PC-3 (cell line): ENCODE data around the gene PRRT1B. TPM values are rescaled to one million over a fixed set of nuclear protein-coding genes. Genes with fewer than 3 reads are reported as not detected.

Experiments used
- ATAC-seq: fragments of 200-7000 bp; cut with Tn5 transposase; 2 replicates; pipeline ENCODE4 v1.9.1; 2020; ENCODE audit warnings: mild to moderate bottlenecking, moderate library complexity
- BruUV-seq: library from RNA; stranded (reverse); fragments of 400-500 nt; replicated peaks from 2 replicates; lab custom pipeline; 2021; lab: Mats Ljungman, UMichigan
- CTCF ChIA-PET: fragments of 300-600 bp; sonication (Branson Sonifier 250); formaldehyde crosslinking; loops from one replicate; lab custom pipeline; 2022; ENCODE audit warnings: antibody characterized with exemption; lab: Charles Lee
- POLR2A ChIA-PET: fragments of 300-600 bp; sonication (Branson Sonifier 250); formaldehyde crosslinking; loops from one replicate; lab custom pipeline; 2022; ENCODE audit warnings: antibody characterized with exemption; ENCODE audit not compliant: unreplicated experiment; lab: Charles Lee
- DNase-seq: peaks from one replicate; pipeline ENCODE4 v3.0.0-alpha.2; 2015
- H2AFZ ChIP-seq: fragments of 300-600 bp; sonication (generic); 2 replicates; pipeline ENCODE4 v1.6.0; 2016; ENCODE audit warnings: antibody characterized with exemption, low read length
- H3F3A ChIP-seq: fragments of 300-600 bp; sonication (generic); one replicate; pipeline ENCODE4 v1.6.0; 2017; ENCODE audit warnings: antibody characterized with exemption, low read length, control low read depth, mild to moderate bottlenecking; ENCODE audit not compliant: unreplicated experiment
- H3K27ac ChIP-seq: fragments of 300-600 bp; sonication (generic); 2 replicates; pipeline ENCODE4 v1.5.1; 2016; ENCODE audit warnings: mild to moderate bottlenecking, low read length
- H3K27me3 ChIP-seq: fragments of 300-600 bp; sonication (generic); 2 replicates; pipeline ENCODE4 v1.6.1; 2016; ENCODE audit warnings: low read length, mixed read lengths
- H3K36me3 ChIP-seq: fragments of 300-600 bp; sonication (generic); 2 replicates; pipeline ENCODE4 v1.6.1; 2016; ENCODE audit warnings: low read depth, mixed run types, low read length, mixed read lengths
- H3K4me1 ChIP-seq: fragments of 300-600 bp; sonication (generic); 2 replicates; pipeline ENCODE4 v1.5.1; 2016; ENCODE audit warnings: low read length; ENCODE audit not compliant: insufficient read depth
- H3K4me2 ChIP-seq: fragments of 300-600 bp; sonication (generic); 2 replicates; pipeline ENCODE4 v1.6.0; 2016; ENCODE audit warnings: low read length
- H3K4me3 ChIP-seq: fragments of 300-600 bp; sonication (generic); 2 replicates; pipeline ENCODE4 v1.5.1; 2016; ENCODE audit warnings: mild to moderate bottlenecking, low read length, mixed read lengths
- H3K79me2 ChIP-seq: fragments of 300-600 bp; sonication (generic); 2 replicates; pipeline ENCODE4 v1.6.1; 2017; ENCODE audit warnings: low read length, mixed read lengths
- H3K9ac ChIP-seq: fragments of 300-600 bp; sonication (generic); 2 replicates; pipeline ENCODE4 v1.6.0; 2016; ENCODE audit warnings: mild to moderate bottlenecking, low read length
- H3K9me2 ChIP-seq: fragments of 300-600 bp; sonication (generic); replicated peaks from 2 replicates; pipeline ENCODE4 v1.6.1; 2016; ENCODE audit warnings: mixed run types, low read length, mixed read lengths
- H3K9me3 ChIP-seq: fragments of 300-600 bp; sonication (generic); 2 replicates; pipeline ENCODE4 v1.6.1; 2016; ENCODE audit warnings: low read length, mixed read lengths
- H4K20me1 ChIP-seq: fragments of 300-600 bp; sonication (generic); 2 replicates; pipeline ENCODE4 v1.6.1; 2016; ENCODE audit warnings: low read length, mixed read lengths
- EZH2 ChIP-seq: fragments of 300-600 bp; sonication (generic); IDR thresholded peaks from one replicate; pipeline ENCODE4 v1.6.1; 2017; ENCODE audit warnings: antibody characterized with exemption, mild to moderate bottlenecking, low read length; ENCODE audit not compliant: unreplicated experiment
- EZH2phosphoT487 ChIP-seq: fragments of 300-600 bp; sonication (generic); IDR thresholded peaks from 2 replicates; pipeline ENCODE4 v1.6.1; 2018; ENCODE audit warnings: mild to moderate bottlenecking, antibody characterized with exemption, low read length, borderline replicate concordance
- intact Hi-C: fragments of 100-400 bp; cut with micrococcal nuclease; formaldehyde crosslinking; loops from 2 replicates; pipeline ENCODE4 v1.9.0; 2023
- total RNA-seq: library from RNA; depleted of rRNA; stranded (reverse); fragments of >200 nt; gene quantifications from 2 replicates; pipeline ENCODE4 v1.2.3, GENCODE V29; 2014
- TF ChIP-seq, protein P1 (sequence below): fragments of 300-600 bp; sonication (generic); conservative IDR thresholded peaks from 2 replicates; pipeline ENCODE4 v1.5.1; 2017; ENCODE audit warnings: antibody characterized with exemption, low read depth, mild to moderate bottlenecking, low read length

The PRRT1B gene
- total RNA-seq, 1 experiment from 2014 or later = not detected

GRCh38 chr9:131565369-131565768 lies 20.0 kb downstream of the PRRT1B start:
- Histone ChIP-seq H4K20me1 (no peaks in the 10 kb centered on the region), H3F3A (no peaks in the 10 kb centered on the region), H3K4me2 (no peak overlapping the region), H3K9me2 (no peaks in the 10 kb centered on the region), H3K36me3 (no peaks in the 10 kb centered on the region), H2AFZ (no peak overlapping the region), H3K4me1 (peaks cover 12% of the 10 kb centered on the region), H3K9ac (no peak overlapping the region), H3K27ac (no peak overlapping the region), H3K4me3 (no peak overlapping the region), H3K27me3 (no peaks in the 10 kb centered on the region), H3K79me2 (no peaks in the 10 kb centered on the region), H3K9me3 (no peaks in the 10 kb centered on the region)
- no peak for DNase-seq
- ChIA-PET CTCF (interaction anchor here (0.7 kb wide), 1 partner anchor 294 kb away, joined by 4 read pairs; no protein-coding TSS in a partner anchor), POLR2A (no interaction called here)
- BruUV-seq = no TSS peak
- TF ChIP-seq EZH2phosphoT487 (no peak), EZH2 (no peak)
- TF ChIP-seq, protein P1, sequence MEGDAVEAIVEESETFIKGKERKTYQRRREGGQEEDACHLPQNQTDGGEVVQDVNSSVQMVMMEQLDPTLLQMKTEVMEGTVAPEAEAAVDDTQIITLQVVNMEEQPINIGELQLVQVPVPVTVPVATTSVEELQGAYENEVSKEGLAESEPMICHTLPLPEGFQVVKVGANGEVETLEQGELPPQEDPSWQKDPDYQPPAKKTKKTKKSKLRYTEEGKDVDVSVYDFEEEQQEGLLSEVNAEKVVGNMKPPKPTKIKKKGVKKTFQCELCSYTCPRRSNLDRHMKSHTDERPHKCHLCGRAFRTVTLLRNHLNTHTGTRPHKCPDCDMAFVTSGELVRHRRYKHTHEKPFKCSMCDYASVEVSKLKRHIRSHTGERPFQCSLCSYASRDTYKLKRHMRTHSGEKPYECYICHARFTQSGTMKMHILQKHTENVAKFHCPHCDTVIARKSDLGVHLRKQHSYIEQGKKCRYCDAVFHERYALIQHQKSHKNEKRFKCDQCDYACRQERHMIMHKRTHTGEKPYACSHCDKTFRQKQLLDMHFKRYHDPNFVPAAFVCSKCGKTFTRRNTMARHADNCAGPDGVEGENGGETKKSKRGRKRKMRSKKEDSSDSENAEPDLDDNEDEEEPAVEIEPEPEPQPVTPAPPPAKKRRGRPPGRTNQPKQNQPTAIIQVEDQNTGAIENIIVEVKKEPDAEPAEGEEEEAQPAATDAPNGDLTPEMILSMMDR = no peak
- intact Hi-C loops = no loop called here
- ATAC-seq = no peak

- ATAC-seq (no peak), DNase-seq (no peak)
- Histone ChIP-seq H3K9ac (no peak overlapping the region), H2AFZ (no peak overlapping the region), H3F3A (no peaks in the 10 kb centered on the region), H4K20me1 (no peaks in the 10 kb centered on the region), H3K27me3 (no peaks in the 10 kb centered on the region), H3K36me3 (no peaks in the 10 kb centered on the region), H3K27ac (no peak overlapping the region), H3K4me2 (no peak overlapping the region), H3K4me3 (no peak overlapping the region), H3K4me1 (peaks cover 9% of the 10 kb centered on the region), H3K9me3 (no peaks in the 10 kb centered on the region), H3K9me2 (no peaks in the 10 kb centered on the region), H3K79me2 (no peaks in the 10 kb centered on the region)
- POLR2A ChIA-PET = no interaction called here
- intact Hi-C loops = no loop called here
- no TSS peak for BruUV-seq
- CTCF ChIA-PET = interaction anchor here (0.7 kb wide), 1 partner anchor 295 kb away, joined by 4 read pairs; no protein-coding TSS in a partner anchor
- TF ChIP-seq, protein P1 = no peak
- TF ChIP-seq EZH2phosphoT487 = no peak
- no peak for TF ChIP-seq EZH2
Measured at GRCh38 chr9:131566158-131566557, 20.8 kb downstream of the PRRT1B start.

DNA sequence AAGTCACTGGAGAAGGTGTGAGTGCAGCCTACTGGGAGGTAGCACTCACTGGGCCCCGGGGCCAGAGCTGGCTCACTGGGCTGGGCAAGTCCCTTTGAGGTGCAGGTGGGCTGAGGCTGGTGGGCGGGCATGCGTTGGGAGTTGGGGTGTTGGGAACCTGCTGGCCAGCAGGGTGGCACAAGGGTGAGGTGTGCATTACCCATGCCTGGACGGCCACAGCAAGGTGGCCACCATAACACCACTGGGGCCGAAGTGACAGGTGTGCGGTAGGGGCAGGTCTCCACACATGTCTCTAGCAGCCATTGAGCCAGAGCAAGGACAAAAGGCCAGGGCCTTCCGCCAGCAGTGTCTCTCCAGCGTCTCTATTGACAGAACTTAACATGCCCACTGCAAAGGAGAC lies 22.6 kb downstream of the PRRT1B start:
- no peaks in the 10 kb centered on the region for H3K27me3 ChIP-seq
- no peak overlapping the region for H2AFZ ChIP-seq
- CTCF ChIA-PET = no interaction called here
- intact Hi-C loops = no loop called here
- POLR2A ChIA-PET = no interaction called here
- H3K9me3 ChIP-seq = no peaks in the 10 kb centered on the region
- no peaks in the 10 kb centered on the region for H3K4me1 ChIP-seq
- no peak overlapping the region for H3K9ac ChIP-seq
- DNase-seq (no peak), ATAC-seq (no peak)
- H4K20me1 ChIP-seq = no peaks in the 10 kb centered on the region
- no peaks in the 10 kb centered on the region for H3F3A ChIP-seq
- BruUV-seq = no TSS peak
- H3K27ac ChIP-seq = no peak overlapping the region
- H3K4me2 ChIP-seq = no peak overlapping the region
- no peaks in the 10 kb centered on the region for H3K9me2 ChIP-seq
- TF ChIP-seq, protein P1 = no peak
- TF ChIP-seq EZH2 (no peak), EZH2phosphoT487 (no peak)
- no peaks in the 10 kb centered on the region for H3K36me3 ChIP-seq
- no peak overlapping the region for H3K4me3 ChIP-seq
- no peaks in the 10 kb centered on the region for H3K79me2 ChIP-seq
